Panc1 (cell line): ENCODE measurements around the gene GAN. TPM values are rescaled to one million over a fixed set of nuclear protein-coding genes. Genes with fewer than 3 reads are reported as not detected.

Experiments
- ATAC-seq: fragments of 200-7000 bp; cut with Tn5 transposase; 2 replicates; pipeline ENCODE4 v1.9.1; 2020; ENCODE audit warnings: mild to moderate bottlenecking, moderate library complexity
- BruUV-seq: library from RNA; stranded (reverse); fragments of 400-500 nt; replicated peaks from 2 replicates; lab custom pipeline; 2021; lab: Mats Ljungman, UMichigan
- CTCF ChIA-PET: fragments of 300-600 bp; sonication (Branson Sonifier 250); formaldehyde crosslinking; loops from one replicate; lab custom pipeline; 2022; ENCODE audit warnings: antibody characterized with exemption; lab: Charles Lee
- POLR2A ChIA-PET: fragments of 300-600 bp; sonication (Branson Sonifier 250); formaldehyde crosslinking; loops from one replicate; lab custom pipeline; 2022; ENCODE audit warnings: antibody characterized with exemption; lab: Charles Lee
- DNase-seq: peaks from one replicate; pipeline ENCODE4 v3.0.0-alpha.2; 2010; ENCODE audit warnings: low read depth, low spot score
- H3K27ac ChIP-seq: 2 replicates; pipeline ENCODE4 v1.5.1; 2011; ENCODE audit warnings: mild to moderate bottlenecking, low read length, inconsistent platforms
- H3K27me3 ChIP-seq: fragments of 200-500 bp; sonication (Bioruptor generic); 2 replicates; pipeline ENCODE4 v1.6.0; 2014; ENCODE audit warnings: low read length, inconsistent platforms; ENCODE audit not compliant: control insufficient read depth, insufficient read depth
- H3K36me3 ChIP-seq: fragments of 200-500 bp; sonication (Bioruptor generic); 2 replicates; pipeline ENCODE4 v1.5.1; 2014; ENCODE audit warnings: inconsistent platforms, mild to moderate bottlenecking, low read length, moderate library complexity; ENCODE audit not compliant: control insufficient read depth, insufficient read depth
- H3K4me1 ChIP-seq: 2 replicates; pipeline ENCODE4 v1.5.1; 2011; ENCODE audit warnings: inconsistent platforms, mild to moderate bottlenecking, low read length, moderate library complexity; ENCODE audit not compliant: control insufficient read depth, insufficient read depth
- H3K4me3 ChIP-seq, 2 experiments: 2 replicates each; pipeline ENCODE4 v1.5.1; 2011 to 2012; ENCODE audit warnings: low read depth in 2 of 2, low read length in 2 of 2, mild to moderate bottlenecking in 2 of 2, inconsistent platforms in 1 of 2, moderate library complexity in 1 of 2
- H3K9me3 ChIP-seq: fragments of 200-500 bp; sonication (Bioruptor generic); 2 replicates; pipeline ENCODE4 v1.5.1; 2014; ENCODE audit warnings: low read depth, mild to moderate bottlenecking, inconsistent platforms, low read length, moderate library complexity; ENCODE audit not compliant: control insufficient read depth, insufficient read depth
- CTCF ChIP-seq: fragments of 450-650 bp; IDR thresholded peaks from 2 replicates; pipeline ENCODE4 v1.5.1; 2017; ENCODE audit warnings: mild to moderate bottlenecking
- POLR2AphosphoS5 ChIP-seq: IDR thresholded peaks from 2 replicates; pipeline ENCODE4 v1.6.1; 2012; ENCODE audit warnings: mild to moderate bottlenecking, low read depth, low read length, moderate library complexity
- SIN3A ChIP-seq: IDR thresholded peaks from 2 replicates; pipeline ENCODE4 v1.6.1; 2012; ENCODE audit warnings: low read depth, mild to moderate bottlenecking, low read length, moderate library complexity, borderline replicate concordance; ENCODE audit not compliant: insufficient read depth
- TCF7L2 ChIP-seq: IDR thresholded peaks from 2 replicates; pipeline ENCODE4 v1.6.1; 2011; ENCODE audit warnings: mild to moderate bottlenecking, low read depth, low read length, inconsistent platforms
- in situ Hi-C: cut with HindIII; loops from 2 replicates; pipeline ENCODE4 v1.10.0; 2016; ENCODE audit warnings: low sequenced_read_pairs, low pct_unique_long_range_greater_than_20kb
- intact Hi-C: fragments of 100-400 bp; cut with micrococcal nuclease; formaldehyde crosslinking; loops from one replicate; pipeline ENCODE4 v1.10.0; 2022; ENCODE audit not compliant: unreplicated experiment
- total RNA-seq: library from RNA; stranded (reverse); gene quantifications from one replicate; pipeline ENCODE4 v1.2.1, GENCODE V29; 2021; ENCODE audit not compliant: unreplicated experiment
- TF ChIP-seq, protein P1 (sequence below), 2 experiments: IDR thresholded peaks; 2 replicates each; pipeline ENCODE4 v1.6.1; 2011 to 2012; ENCODE audit warnings: low read depth in 2 of 2, control low read depth in 1 of 2, low read length in 1 of 2, mild to moderate bottlenecking in 1 of 2, moderate library complexity in 1 of 2; ENCODE audit not compliant: insufficient read depth in 1 of 2

Gene GAN
- total RNA-seq, 1 experiment from 2014 or later: 9.1 TPM

- ATAC-seq: no peak
- H3K9me3 ChIP-seq: no peaks in the 10 kb centered on the region
- TF ChIP-seq, protein P1, sequence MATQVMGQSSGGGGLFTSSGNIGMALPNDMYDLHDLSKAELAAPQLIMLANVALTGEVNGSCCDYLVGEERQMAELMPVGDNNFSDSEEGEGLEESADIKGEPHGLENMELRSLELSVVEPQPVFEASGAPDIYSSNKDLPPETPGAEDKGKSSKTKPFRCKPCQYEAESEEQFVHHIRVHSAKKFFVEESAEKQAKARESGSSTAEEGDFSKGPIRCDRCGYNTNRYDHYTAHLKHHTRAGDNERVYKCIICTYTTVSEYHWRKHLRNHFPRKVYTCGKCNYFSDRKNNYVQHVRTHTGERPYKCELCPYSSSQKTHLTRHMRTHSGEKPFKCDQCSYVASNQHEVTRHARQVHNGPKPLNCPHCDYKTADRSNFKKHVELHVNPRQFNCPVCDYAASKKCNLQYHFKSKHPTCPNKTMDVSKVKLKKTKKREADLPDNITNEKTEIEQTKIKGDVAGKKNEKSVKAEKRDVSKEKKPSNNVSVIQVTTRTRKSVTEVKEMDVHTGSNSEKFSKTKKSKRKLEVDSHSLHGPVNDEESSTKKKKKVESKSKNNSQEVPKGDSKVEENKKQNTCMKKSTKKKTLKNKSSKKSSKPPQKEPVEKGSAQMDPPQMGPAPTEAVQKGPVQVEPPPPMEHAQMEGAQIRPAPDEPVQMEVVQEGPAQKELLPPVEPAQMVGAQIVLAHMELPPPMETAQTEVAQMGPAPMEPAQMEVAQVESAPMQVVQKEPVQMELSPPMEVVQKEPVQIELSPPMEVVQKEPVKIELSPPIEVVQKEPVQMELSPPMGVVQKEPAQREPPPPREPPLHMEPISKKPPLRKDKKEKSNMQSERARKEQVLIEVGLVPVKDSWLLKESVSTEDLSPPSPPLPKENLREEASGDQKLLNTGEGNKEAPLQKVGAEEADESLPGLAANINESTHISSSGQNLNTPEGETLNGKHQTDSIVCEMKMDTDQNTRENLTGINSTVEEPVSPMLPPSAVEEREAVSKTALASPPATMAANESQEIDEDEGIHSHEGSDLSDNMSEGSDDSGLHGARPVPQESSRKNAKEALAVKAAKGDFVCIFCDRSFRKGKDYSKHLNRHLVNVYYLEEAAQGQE (IDR thresholded peaks at IDR 0.05; ENCODE audit: insufficient read depth in 1 of 2, low read depth in 2 of 2, low read length in 1 of 2): no peak
- TF ChIP-seq TCF7L2 (no peak), POLR2AphosphoS5 (no peak), CTCF (no peak), SIN3A (no peak)
- no peaks in the 10 kb centered on the region for H3K4me1 ChIP-seq
- CTCF ChIA-PET: no interaction called here
- no peaks in the 10 kb centered on the region for H3K36me3 ChIP-seq
- in situ Hi-C loops (no loop called here), intact Hi-C loops (no loop called here)
- POLR2A ChIA-PET: no interaction called here
- H3K27ac ChIP-seq: no peak overlapping the region
- H3K4me3 ChIP-seq: no peak overlapping the region
- BruUV-seq: no TSS peak
- no peak for DNase-seq
- no peaks in the 10 kb centered on the region for H3K27me3 ChIP-seq
Measured at GRCh38 chr16:81390840-81391239, 76.1 kb downstream of the GAN start.

DNA sequence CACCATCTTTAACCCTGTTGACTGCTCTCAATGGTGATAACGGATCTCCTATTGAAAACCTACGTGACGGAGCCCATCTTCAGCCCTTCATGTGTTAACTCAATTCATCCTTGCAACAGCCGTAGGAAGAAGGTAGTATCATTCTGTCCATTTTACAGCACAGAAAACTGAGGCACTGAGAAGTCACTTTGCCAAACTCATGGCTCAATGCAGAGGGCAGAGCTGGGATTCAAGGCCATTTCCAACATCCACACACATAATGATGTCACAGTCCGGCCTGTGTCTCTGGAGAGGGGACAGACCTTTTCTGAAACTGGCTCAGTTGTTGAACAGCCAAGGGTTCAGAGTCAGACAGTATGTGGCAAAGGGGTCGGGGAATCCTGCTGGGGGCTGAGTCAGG lies 77.2 kb downstream of the GAN start:
- no peak overlapping the region for H3K4me3 ChIP-seq
- H3K27ac ChIP-seq: no peak overlapping the region
- H3K36me3 ChIP-seq: no peaks in the 10 kb centered on the region
- H3K27me3 ChIP-seq: no peaks in the 10 kb centered on the region
- no peaks in the 10 kb centered on the region for H3K4me1 ChIP-seq
- H3K9me3 ChIP-seq: no peaks in the 10 kb centered on the region
- in situ Hi-C loops: no loop called here
- CTCF ChIA-PET: no interaction called here
- DNase-seq (no peak), ATAC-seq (no peak)
- intact Hi-C loops: no loop called here
- no TSS peak for BruUV-seq
- TF ChIP-seq CTCF: no peak
- TF ChIP-seq TCF7L2: no peak
- no peak for TF ChIP-seq POLR2AphosphoS5
- TF ChIP-seq, protein P1 (IDR thresholded peaks at IDR 0.05; ENCODE audit: insufficient read depth in 1 of 2, low read depth in 2 of 2, low read length in 1 of 2): no peak
- no peak for TF ChIP-seq SIN3A
- POLR2A ChIA-PET: no interaction called here
